ENCODE measurements around the gene PNKP. TPM values are rescaled to one million over a fixed set of nuclear protein-coding genes. Genes with fewer than 3 reads are reported as not detected.
A peak's percentile ranks its signal among the peaks of the same experiment; 100 is the strongest.

The PNKP gene
- total and polyA plus RNA-seq, 9 of the 15 experiments (the other 6 are each of a cell fraction or from before 2014, with no cell fraction given): 2.8 to 85.4 (median 25.3) TPM

DNA sequence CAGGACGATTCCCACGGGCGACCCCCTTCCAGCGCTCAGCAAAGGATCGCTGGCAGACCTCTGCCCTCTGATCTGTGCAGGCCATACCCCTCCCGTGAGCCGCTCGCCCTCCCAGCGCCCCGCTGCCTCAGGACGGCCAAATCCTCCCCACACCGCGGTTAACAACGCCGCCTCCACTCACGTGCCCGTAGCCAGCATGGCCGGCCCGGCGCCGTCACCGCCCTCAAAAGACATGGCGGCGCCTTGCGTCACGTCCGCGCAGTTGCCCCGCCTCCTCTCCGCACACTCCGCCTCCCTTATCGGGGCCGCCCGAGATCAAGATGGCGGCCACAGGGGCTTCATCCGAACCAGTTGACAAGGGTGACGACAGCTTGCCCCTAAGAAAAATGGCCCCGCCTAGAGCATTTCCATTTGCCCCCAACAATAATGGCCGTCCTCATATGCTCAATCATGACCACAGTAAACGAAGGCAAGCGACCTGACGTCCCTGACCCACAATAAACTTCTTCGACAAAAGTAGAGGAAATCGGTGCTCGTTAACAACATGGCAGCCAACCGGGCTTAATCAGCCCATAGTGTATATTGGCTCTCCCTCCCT, 9.1 kb upstream of the PNKP start (continued):
- TF ChIP-seq, protein P1, sequence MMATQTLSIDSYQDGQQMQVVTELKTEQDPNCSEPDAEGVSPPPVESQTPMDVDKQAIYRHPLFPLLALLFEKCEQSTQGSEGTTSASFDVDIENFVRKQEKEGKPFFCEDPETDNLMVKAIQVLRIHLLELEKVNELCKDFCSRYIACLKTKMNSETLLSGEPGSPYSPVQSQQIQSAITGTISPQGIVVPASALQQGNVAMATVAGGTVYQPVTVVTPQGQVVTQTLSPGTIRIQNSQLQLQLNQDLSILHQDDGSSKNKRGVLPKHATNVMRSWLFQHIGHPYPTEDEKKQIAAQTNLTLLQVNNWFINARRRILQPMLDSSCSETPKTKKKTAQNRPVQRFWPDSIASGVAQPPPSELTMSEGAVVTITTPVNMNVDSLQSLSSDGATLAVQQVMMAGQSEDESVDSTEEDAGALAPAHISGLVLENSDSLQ (IDR thresholded peaks at IDR 0.05): peak; percentile 70
- TF ChIP-seq KAT7 (CRISPR knock-in tag; IDR thresholded peaks at IDR 0.05; ENCODE audit: borderline replicate concordance) (no peak), MCM2 (IDR thresholded peaks at IDR 0.05; ENCODE audit: low read depth) (no peak), HCFC1 (IDR thresholded peaks at IDR 0.05; ENCODE audit: low read depth, low read length) (peak; percentile 92), JUN (IDR thresholded peaks at IDR 0.05; ENCODE audit: borderline replicate concordance, low read depth, low read length) (peak; percentile 75), JUN (CRISPR knock-in tag; IDR thresholded peaks at IDR 0.05; ENCODE audit: borderline replicate concordance) (0 out of 2 replicates have a peak, but pooled peaks have one; percentile 12), ATF3 (IDR thresholded peaks at IDR 0.05) (peak; percentile 87), ATF3 (CRISPR knock-in tag; conservative IDR thresholded peaks at IDR 0.05) (peak; percentile 92), SREBF2 (CRISPR knock-in tag; IDR thresholded peaks at IDR 0.05) (no peak), MTA2 (IDR thresholded peaks at IDR 0.05; ENCODE audit: low read depth) (no peak), KDM2B (CRISPR knock-in tag; IDR thresholded peaks at IDR 0.05) (no peak), SREBF1 (IDR thresholded peaks at IDR 0.05; ENCODE audit: borderline replicate concordance, low read depth, low read length) (no peak), HMG20A (CRISPR knock-in tag; conservative IDR thresholded peaks at IDR 0.05) (no peak), POLR3G (IDR thresholded peaks at IDR 0.05; ENCODE audit: extremely low read depth, insufficient read length, insufficient replicate concordance) (no peak), CHAMP1 (IDR thresholded peaks at IDR 0.05) (no peak), ZBTB1 (CRISPR knock-in tag; IDR thresholded peaks at IDR 0.05; ENCODE audit: borderline replicate concordance, low read depth) (no peak), KLF6 (CRISPR knock-in tag; IDR thresholded peaks at IDR 0.05; ENCODE audit: borderline replicate concordance) (no peak; the same call in 1 of the 2 replicates)
- TF ChIP-seq, protein P2, sequence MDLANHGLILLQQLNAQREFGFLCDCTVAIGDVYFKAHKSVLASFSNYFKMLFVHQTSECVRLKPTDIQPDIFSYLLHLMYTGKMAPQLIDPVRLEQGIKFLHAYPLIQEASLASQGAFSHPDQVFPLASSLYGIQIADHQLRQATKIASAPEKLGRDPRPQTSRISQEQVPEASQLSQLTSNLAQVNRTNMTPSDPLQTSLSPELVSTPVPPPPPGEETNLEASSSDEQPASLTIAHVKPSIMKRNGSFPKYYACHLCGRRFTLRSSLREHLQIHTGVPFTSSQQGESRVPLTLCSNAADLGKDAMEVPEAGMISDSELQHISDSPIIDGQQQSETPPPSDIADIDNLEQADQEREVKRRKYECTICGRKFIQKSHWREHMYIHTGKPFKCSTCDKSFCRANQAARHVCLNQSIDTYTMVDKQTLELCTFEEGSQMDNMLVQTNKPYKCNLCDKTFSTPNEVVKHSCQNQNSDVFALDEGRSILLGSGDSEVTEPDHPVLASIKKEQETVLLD (IDR thresholded peaks at IDR 0.05): no peak
- TF ChIP-seq, protein P3, sequence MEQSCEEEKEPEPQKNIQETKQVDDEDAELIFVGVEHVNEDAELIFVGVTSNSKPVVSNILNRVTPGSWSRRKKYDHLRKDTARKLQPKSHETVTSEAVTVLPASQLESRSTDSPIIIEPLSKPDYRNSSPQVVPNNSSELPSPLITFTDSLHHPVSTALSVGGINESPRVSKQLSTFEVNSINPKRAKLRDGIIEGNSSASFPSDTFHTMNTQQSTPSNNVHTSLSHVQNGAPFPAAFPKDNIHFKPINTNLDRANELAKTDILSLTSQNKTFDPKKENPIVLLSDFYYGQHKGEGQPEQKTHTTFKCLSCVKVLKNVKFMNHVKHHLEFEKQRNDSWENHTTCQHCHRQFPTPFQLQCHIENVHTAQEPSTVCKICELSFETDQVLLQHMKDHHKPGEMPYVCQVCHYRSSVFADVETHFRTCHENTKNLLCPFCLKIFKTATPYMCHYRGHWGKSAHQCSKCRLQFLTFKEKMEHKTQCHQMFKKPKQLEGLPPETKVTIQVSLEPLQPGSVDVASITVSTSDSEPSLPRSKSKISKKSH (CRISPR knock-in tag; IDR thresholded peaks at IDR 0.05): no peak
- TF ChIP-seq, protein P4, sequence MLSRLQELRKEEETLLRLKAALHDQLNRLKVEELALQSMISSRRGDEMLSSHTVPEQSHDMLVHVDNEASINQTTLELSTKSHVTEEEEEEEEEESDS (CRISPR knock-in tag; IDR thresholded peaks at IDR 0.05): no peak
